GM18498 (cell line): ENCODE data around the gene NEMP2.

Experiments used
- ATAC-seq: cut with Tn5 transposase; IDR thresholded peaks from one replicate; pipeline ENCODE4 v1.9.1; 2021; ENCODE audit warnings: mild to moderate bottlenecking, moderate library complexity; ENCODE audit not compliant: unreplicated experiment

NEMP2 gene, protein sequence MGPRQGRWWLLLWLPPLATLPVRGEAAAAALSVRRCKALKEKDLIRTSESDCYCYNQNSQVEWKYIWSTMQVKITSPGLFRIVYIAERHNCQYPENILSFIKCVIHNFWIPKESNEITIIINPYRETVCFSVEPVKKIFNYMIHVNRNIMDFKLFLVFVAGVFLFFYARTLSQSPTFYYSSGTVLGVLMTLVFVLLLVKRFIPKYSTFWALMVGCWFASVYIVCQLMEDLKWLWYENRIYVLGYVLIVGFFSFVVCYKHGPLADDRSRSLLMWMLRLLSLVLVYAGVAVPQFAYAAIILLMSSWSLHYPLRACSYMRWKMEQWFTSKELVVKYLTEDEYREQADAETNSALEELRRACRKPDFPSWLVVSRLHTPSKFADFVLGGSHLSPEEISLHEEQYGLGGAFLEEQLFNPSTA

DNA sequence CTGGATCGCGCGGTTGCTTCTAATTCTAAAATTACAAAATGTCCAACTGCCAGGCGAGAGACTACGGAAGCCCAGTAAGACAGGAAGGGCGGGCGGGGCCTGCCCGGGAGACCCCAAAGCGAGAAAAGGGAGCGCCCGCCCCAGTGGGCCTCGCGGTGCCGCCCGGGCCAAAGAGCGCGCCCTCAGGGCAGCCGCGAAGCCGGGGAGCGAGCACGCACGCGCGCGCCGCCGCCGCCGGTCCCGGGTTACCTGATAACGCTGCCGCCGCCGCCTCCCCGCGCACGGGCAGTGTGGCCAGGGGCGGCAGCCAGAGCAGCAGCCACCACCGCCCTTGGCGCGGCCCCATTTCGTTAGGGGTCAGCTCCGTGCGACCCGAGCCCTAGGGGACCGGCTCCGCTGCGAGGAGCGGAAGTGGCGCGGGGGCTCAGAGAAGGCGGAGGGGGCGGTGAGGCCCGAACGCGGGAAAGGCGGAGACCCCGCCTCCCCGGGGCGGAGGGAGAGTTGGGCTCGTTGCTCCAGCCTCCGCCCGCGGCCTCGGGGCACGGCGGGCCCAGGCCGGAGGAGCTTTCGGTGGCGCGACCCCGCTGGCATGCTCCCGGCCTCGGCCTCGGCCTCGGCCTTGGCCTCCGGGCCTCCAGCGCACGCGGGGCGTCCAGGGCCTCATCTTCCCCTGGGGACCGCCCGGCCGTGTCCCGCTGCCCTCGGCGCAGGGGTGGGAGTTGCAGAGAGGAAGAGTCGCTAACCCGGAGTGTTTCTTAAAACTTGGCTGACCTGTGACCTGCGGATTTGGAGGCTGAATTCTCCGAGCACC is at the start of gene NEMP2:
Gene NEMP2 (minus strand): TSS at position 413 of the 811 bp plus-strand sequence. CDS start 67 bp downstream, at position 346.
- peak; percentile 75 for ATAC-seq

DNA sequence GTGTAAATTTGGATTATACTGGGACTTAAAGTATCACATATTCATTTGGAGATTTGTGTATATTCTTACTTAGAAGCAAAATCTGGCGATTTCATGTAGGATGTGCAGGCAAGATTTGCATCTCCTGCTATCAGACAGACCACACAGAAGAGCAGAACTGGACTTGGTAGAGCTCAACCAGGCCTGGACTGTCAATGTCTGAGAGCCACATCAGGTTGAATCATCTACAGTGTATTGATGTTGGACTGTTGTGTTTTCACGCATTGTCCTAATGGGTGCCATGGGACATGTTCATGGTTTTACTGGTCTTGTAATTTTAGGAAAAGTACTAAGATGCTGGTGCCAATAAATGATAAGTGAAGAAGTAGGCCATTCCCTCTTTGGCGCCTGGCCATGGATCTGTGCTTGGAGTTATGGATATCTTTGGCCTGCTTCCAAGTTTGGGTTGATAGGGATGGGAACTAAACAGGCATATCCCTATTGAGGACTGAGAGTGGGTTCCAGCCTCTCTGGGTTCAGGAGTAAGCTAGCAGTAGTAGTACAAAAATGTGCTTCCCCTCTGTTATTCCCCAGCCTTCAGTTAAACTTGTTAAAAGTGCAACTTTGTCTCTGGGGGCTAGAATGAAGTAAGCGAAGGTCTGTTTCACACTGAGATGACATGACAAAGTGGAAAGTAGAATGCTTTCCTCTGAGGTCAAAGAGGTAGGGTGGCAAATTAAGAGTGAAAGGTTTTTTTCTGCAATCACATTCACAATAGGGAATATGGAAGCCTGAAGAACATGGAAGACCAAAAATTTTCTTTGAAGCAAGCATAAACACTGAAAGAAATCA is 49.2 kb upstream of the NEMP2 start:
- ATAC-seq: peak; percentile 65

DNA sequence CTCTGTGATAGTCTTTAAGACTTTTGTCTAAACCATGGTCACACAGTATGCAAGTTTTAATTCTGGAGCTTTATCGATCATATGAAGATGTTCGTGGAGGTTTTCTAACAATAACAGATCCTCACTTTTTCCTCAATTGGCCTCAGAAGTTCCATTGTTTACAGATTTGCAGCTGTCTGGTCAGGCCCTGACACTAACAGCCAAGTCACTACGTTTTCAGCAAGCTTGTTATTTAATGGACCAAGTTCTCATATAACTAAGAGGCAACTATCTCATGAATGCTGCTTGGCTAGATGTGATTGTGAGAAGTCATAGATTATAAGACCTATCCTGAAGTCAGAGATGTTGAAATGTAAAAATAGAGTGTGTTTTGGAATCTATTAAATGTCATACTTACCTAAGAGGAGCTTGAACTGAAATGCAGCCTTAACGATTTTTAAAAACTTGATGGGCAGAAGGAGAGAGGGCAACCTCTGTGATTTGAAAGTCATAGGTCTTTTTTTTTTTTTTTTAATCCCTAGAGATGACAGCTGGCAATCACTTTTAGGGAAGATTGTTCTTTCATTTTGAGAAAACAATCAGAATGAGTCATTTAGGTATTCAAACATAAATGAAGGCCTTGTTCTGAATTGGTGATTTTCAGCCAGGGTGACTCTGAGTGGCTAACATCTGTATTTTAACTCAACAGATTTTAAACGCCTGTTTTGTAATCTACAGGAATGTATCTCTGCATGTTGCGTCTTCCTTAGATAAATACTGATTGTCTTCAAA is 48.4 kb upstream of the NEMP2 start:
- ATAC-seq: peak; percentile 49

DNA sequence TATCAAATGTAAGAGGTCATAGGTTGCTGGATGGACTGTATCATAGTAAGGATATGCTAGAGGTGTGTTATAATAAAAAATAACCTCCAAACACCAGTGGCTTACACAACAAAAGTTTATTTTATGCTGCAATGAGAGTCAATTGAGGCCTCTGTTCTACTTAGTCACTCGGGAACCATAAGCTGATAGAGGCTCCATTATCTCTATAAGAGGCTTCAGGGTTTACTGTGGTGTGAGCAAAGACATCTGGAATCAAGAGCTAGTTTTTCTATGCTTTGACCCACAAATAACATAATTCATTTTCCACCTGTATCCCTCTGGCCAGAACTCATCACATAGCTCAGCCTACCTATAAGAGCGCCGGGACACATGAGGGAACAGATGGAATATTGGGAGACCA is 47.5 kb upstream of the NEMP2 start:
- no peak for ATAC-seq

DNA sequence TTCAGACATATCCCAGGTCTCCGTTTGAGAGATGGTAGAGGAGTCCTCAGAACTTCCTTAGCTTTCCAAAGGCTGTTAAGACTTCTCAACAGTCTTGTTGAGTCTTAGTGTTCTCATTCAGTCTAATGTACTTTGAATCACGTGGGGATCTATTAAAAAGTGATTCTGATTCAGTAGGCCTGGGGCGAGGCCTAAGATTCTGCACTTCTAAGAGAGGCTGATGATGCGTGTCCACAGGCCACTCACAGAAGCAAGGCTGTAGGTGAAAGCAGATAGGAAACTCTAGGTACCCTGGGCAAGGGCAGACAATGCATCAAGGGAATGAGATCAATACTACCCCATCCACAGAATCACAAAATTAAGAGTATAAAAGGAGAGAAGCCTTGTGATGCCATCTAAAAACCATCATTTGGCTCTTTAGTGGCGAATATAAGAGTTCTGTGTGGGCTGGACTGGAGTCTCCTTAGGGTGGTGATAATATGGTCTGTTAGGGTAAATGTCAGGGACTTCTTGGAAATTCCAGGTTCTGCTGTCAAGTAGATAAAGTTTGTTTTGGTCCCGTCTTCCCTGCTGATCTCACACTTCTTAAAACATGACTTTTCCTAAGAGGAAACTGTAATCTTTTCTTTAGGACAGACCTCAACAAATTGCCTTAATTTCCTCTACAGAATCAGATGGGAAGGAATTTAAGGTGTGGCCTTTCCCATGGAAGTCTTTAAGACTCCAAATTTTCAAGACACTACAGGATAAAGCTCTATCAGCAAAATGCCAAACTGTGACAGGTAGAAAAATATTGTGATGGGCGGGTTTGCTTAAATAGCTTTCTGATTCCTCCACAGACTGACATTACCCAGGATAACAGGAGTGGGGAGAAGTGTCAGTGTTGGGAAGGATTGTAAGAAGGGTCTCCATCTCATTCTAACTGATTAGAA is 45.7 kb upstream of the NEMP2 start:
- ATAC-seq: no peak

DNA sequence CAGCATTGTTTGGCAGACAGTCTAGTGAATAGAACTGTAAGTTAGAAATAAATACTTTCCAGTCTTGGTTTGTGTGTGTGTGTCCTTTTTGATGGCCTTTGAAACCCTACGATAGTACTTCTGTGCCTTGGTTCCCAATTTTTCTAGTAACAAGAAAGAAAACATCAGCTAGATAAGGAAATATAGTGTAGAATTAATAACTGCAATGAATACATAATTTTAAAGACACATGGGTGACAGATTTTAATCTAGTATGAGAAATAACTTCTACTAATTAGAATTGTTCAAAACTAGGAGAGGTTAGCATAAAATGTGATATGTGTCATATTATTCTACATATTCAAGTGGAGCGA is 44.5 kb upstream of the NEMP2 start:
- ATAC-seq: no peak

DNA sequence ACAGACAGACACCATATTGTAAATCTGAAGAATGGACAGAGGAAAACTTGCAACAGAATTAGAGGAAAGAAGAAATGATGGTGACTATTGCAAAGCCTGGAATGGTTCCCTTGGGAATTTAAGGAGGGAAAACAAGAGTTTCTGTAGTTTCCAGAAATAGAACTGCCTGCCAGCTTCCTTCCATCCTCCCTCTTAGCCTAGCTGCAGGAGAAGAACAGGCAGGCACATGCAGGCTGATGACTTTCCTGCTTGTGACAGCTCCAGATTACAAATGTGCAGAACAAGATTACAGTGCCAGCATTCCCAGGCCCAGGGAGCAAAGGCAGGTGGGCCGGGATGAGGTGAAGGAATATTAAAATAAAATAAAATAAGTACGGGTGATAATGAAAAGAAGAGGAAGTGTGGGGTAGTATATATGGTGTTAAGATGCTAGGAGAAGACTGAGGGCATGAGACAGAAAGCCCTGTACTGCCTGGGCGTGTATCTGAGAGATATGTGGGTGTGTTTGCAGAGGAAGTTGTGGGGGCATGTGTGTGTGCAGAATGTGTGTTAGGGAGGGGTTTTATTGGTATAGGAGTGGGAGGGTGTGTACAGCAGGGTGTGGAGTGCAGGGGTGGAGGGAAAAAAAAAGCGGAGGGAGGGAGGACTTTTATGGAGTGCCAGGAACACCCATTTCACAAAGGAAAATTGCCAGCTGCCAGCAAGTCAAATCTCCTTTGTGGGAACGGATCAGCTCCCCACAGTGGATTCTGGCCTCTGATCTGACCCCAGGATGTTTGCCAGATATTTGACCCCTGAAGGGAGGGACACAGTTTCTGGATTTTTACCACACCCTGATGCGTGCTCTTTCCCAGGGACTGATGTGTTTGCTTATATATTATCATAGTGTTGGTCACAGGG is 43.9 kb upstream of the NEMP2 start:
- ATAC-seq: no peak

DNA sequence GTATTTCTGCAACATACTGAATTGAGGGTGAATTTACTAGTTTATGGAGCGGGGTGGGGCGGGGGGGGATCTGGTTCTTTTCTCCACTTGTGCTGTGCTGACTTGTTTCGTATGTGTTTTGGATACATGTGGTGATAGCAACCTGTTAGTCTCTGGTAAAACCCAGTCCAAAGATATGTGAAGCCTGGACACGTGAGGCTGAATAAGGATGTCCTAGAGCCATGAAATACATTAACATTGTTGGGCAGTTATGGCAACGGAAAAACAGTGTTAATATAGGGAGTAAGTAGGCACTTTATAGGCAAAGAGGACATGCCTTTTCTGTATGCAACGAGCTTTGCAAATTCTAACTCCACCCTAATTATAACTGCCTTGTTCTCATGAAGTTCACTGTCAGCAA is 42.1 kb upstream of the NEMP2 start:
- no peak for ATAC-seq

DNA sequence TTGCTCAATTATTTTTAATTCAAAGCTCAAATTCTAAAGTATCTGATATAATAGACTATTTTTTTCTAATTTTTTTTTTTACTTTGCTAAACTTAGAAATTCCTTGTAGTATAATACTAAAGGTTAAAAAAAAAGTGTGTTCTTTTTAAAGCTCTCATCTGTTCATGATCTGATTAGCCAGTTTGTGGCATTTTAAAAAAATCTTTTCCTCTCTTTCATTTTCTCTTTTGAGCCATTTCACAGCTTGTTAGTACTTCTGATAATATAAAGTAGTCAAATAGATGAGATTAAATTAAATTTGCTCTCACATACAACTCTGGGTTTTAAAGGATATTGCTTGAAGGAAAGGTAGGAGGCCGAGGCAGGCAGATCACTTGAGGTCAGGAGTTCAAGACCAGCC is 40.7 kb upstream of the NEMP2 start:
- no peak for ATAC-seq

DNA sequence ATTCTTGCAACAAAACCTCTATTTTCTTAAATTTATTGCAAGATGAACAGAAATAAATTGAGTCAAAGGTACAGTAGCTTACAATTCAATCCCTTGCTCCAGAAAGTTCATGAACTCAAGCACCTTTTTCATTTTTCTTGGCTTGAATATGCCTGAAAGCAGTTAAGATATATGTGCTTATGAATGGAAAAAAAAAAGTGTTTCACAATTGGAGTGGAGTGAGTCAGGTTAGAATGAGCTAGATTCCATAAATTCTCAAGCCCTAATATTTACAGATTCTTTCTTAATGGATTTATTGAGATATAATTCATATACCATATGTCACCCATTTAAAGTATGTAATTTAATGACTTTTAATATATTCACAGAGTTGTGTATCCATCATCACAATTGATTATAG is 39.6 kb upstream of the NEMP2 start:
- no peak for ATAC-seq

DNA sequence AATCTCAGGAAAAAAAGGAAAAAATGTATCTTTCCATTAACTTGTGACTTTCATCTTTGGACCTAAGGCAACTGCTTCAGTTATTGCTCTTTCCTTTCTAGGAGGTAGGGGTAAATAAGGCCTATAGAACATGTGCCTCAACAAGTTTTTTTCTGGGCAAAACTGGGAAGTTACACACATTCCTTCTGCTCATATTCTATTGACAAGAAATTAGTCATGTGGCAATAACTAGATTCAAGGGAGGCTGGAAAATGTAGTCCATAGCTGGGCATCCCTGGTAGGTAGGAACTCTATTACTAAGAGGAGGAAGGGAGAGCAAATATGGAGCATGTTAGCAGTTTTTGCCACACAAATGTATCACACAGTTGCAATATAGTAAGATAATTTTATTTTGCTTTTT is 37.7 kb upstream of the NEMP2 start:
- ATAC-seq: no peak

DNA sequence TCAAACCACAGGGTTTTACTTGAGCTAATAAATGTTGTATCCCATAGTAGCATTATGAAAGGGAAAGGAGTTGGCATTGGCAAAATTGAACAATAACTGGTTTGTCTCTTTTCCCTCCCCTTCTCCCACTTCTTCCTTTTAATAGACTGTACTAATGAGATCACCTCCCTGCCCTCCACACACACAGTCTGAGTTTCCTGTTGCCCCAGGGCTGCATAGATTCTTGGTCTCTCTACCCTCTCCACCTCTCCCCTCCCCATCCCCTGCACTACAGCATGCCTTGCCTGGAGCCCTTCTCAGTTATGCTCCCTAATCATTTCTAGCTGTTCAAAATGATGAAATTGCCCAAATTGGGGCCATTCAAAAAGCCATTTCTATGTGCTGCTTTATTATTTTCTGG is 37.2 kb upstream of the NEMP2 start:
- no peak for ATAC-seq

DNA sequence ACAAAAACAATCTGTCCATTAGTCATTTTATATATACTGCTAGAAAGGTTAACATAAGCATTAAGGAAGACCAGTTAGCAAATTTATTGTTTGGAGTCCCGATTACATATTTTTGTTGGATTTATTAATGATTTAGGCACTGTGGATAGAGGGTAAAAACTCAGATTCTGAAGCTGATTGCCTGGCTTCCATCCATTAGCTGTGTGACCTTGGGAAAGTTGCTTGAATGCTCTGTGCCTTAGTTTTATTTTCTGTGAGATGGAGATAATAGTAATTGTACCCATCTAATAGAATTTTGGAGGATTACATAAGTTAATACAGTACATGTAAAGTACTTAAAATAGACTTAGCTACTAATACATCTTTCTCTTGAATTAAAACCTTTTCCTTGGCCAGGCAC is 36.3 kb upstream of the NEMP2 start:
- no peak for ATAC-seq

DNA sequence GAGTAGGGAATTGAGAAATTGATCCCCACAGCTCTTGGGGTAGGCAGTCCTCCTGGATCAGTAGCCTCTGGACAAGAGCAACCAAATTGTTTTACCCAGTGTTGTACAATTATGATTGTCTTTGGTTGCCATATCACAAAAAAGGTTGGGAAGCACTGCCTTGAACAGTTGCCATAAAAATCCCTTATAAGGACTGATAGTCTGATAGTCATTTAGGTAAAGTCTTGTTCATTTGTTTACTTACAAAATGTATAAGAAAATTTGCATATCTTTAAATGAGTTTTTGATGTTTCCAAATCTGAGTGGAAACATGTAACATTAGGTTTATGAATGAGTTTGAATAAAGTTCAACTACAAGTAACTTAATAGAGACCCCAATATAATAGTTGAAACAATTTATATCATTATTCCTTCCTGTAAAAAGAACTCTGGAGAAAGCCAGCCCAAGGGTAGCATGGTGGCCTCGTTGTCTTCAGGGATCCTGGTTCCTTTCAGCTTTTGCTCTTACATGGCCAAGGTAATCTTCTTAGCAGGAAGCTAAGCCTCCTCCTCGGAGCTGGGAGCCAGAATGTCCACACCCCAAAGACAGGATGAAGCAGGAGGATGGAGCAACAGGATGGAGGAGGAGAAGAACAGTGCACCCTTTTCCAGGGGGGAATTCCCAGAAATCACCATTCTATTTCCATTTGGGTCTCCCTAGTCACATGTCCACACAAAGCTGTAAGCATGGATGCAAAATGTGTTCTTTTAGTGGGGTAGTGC is 35.7 kb upstream of the NEMP2 start:
- ATAC-seq: no peak

DNA sequence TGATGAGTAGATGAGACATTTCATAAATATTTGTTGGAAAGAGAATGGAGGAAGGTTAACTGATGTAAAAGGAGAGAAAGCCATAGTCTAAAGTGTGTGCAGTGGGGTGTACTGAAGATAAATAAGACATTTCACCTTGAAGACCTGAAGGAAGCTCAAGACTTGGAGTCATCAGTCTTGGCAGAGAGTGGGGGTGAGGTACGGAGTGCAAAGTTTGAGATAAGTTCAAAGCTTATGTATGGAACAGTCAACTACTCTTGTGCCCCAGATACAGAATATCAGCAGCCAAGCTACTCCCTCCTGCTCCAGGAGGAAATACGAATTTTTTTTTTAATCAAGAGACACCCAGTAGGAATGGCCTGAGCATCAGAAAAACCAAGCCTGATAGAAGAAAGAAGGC is 30.3 kb upstream of the NEMP2 start:
- no peak for ATAC-seq

DNA sequence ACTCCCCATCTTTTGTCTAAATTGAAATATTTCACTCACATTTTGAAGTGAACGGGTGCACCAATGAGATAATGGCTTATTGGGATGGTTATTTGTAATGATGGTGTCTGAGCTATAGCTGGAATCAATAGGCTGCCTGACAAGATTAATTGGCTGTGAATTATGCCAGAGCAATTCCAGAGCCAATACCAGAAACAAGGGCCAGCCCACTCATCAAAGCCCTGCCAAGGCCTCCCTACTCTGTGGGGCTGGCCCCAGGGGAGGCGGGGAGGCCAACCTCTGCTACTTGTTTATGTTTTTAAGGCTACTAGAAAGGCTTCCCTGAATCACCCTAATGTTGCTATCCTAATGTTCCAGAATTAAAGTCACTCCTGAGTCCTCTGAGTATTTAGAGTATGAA is 29.1 kb upstream of the NEMP2 start:
- ATAC-seq: no peak

DNA sequence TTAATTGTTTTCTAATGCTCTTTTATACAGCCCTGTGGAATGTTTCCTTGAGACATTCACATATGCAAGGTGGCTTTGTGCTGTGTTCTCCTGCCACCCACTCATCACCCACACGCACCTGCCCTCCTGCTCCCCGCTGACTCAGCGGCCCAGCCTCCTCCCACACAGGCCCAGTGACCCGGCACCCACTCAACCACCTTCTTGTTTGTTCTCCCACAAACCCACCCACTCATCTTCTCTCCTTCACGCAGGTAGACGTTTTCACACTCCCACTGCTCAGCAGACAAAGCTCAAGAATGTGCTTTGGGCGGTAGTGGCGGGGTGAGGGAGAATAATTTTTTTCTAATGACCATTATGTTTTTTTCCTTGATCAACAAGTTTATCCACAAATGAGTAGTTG is 28.6 kb upstream of the NEMP2 start:
- no peak for ATAC-seq

DNA sequence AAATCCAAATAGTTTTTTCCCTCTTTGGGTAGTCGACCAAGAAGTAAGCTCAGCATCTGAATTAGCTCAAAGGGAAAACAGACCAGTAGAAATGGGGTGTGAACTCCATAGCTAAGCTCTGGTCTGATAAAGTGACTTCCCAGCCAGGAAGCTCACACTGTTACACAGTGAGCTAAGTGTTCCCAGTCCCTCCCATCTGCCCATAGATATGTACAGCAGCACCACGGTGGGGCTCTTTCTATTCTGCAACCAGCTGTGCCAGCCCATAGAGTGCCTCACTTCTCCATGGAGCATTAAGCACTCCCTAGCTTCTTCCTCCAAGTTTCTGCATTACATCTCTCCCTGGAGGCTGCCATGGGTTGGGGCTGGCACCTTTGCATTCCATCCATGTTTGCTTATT is 27.6 kb upstream of the NEMP2 start:
- no peak for ATAC-seq
